ENCODE results near the gene DUSP7. TPM values are rescaled to one million over a fixed set of nuclear protein-coding genes. Genes with fewer than 3 reads are reported as not detected.

DUSP7 gene
- total and polyA plus RNA-seq, 2 donors from 2014 or later = 10.1 to 19.8 TPM

DNA sequence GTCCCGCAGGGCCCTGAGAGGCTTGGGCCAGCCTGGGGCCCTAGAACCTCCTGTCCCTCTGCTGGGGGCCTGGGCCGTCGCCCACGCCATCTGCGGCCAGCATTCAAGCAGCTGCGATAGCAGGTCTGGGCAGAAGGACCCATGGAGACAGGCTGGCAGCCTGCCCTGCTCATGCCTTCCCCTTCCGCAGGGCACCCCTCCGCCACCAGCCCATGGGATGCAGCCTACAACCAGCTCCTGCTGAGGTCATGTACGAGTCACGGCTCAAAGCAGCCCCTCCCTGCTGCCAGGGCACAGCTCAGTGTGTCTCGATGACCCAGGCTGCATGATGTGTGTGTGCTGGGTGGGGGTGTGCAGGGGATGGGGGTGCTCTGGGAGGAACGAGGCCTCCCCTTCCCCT lies 27.8 kb downstream of the DUSP7 start:
- DNase-seq (no peak), FAIRE-seq (no peak)
- Histone ChIP-seq H3K9me3 (ENCODE audit: control insufficient read depth in 2 of 3, insufficient read depth in 1 of 3, low read length in 3 of 3) (no peaks in the 10 kb centered on the region), H3K27me3 (ENCODE audit: control insufficient read depth, insufficient read depth, low read length) (no peaks in the 10 kb centered on the region), H3K4me3 (ENCODE audit: low read length in 3 of 3) (no peak overlapping the region), H3K36me3 (ENCODE audit: control insufficient read depth in 2 of 3, insufficient read depth in 3 of 3, low read length in 3 of 3) (no peaks in the 10 kb centered on the region), H3K27ac (ENCODE audit: low read depth in 2 of 2, low read length in 2 of 2) (no peak overlapping the region), H3K4me1 (ENCODE audit: control insufficient read depth in 2 of 3, insufficient read depth in 2 of 3, low read depth in 1 of 3, low read length in 3 of 3) (peaks cover 0 to 10% (median 5%) of the 10 kb centered on the region in 3 donors), H3K9ac (ENCODE audit: low read length in 3 of 3) (no peak overlapping the region)
- intact Hi-C loops (cut with DNase I) = no loop called here
- TF ChIP-seq, protein P1, sequence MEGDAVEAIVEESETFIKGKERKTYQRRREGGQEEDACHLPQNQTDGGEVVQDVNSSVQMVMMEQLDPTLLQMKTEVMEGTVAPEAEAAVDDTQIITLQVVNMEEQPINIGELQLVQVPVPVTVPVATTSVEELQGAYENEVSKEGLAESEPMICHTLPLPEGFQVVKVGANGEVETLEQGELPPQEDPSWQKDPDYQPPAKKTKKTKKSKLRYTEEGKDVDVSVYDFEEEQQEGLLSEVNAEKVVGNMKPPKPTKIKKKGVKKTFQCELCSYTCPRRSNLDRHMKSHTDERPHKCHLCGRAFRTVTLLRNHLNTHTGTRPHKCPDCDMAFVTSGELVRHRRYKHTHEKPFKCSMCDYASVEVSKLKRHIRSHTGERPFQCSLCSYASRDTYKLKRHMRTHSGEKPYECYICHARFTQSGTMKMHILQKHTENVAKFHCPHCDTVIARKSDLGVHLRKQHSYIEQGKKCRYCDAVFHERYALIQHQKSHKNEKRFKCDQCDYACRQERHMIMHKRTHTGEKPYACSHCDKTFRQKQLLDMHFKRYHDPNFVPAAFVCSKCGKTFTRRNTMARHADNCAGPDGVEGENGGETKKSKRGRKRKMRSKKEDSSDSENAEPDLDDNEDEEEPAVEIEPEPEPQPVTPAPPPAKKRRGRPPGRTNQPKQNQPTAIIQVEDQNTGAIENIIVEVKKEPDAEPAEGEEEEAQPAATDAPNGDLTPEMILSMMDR (IDR thresholded peaks at IDR 0.05; ENCODE audit: borderline replicate concordance, extremely low read depth, insufficient read depth) = no peak

DNA sequence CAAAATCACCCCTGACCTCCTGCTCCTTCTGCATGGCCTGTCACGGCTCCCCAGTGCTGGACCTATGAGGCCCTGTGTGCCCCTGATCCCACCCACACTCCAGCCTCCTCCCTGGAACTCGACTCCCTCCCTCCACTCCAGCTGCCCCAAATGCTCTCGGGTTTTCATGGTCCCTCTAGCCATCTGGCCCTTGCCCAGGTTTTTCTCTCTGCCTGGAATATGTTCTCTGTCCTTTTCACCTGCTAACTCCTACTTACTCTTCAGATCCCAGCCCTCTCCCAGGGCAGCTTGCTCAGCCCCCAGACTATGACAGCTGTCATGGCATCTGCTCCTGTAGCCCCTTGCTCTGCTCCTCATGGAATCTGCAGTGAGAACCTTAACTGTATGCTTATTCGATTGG lies 30.3 kb downstream of the DUSP7 start:
- TF ChIP-seq, protein P1 (IDR thresholded peaks at IDR 0.05; ENCODE audit: borderline replicate concordance, extremely low read depth, insufficient read depth) = no peak
- DNase-seq (no peak), FAIRE-seq (no peak)
- Histone ChIP-seq H3K4me1 (ENCODE audit: control insufficient read depth in 2 of 3, insufficient read depth in 2 of 3, low read depth in 1 of 3, low read length in 3 of 3) (peaks cover 0 to 25% (median 13%) of the 10 kb centered on the region in 3 donors), H3K9ac (ENCODE audit: low read length in 3 of 3) (no peak overlapping the region), H3K36me3 (ENCODE audit: control insufficient read depth in 2 of 3, insufficient read depth in 3 of 3, low read length in 3 of 3) (no peaks in the 10 kb centered on the region), H3K27me3 (ENCODE audit: control insufficient read depth, insufficient read depth, low read length) (no peaks in the 10 kb centered on the region), H3K4me3 (ENCODE audit: low read length in 3 of 3) (no peak overlapping the region), H3K9me3 (ENCODE audit: control insufficient read depth in 2 of 3, insufficient read depth in 1 of 3, low read length in 3 of 3) (no peaks in the 10 kb centered on the region), H3K27ac (ENCODE audit: low read depth in 2 of 2, low read length in 2 of 2) (no peak overlapping the region)
- intact Hi-C loops (cut with DNase I) = no loop called here

DNA sequence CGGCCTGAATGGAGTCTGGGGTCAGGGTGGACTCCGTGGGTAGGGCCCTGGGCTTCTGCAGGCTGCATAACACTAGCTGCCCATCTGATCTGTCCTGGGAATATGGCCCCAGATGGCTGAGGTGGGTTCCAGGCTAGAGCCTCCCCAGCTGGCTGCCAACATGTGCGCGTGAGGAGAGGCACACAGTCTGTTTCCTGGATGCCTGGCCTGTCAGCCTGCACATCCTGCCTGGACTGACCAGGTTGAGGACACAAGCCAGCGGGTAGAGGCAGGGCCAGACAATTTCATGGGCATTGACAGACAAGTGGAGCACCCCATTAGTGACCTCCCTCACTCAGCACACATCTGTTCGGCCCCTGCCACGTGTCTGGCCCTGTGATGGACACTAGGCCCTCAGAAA lies 30.9 kb downstream of the DUSP7 start:
- no peak for FAIRE-seq
- intact Hi-C loops (cut with DNase I) = no loop called here
- H3K27ac ChIP-seq (ENCODE audit: low read depth in 2 of 2, low read length in 2 of 2) = peak overlapping the region in 1 of 2 donors; percentile 36

More for the DNA sequence above, 30.9 kb downstream of the DUSP7 start:
- DNase-seq = no peak
- TF ChIP-seq, protein P1 (IDR thresholded peaks at IDR 0.05; ENCODE audit: borderline replicate concordance, extremely low read depth, insufficient read depth) = no peak
- Histone ChIP-seq H3K4me3 (ENCODE audit: low read length in 3 of 3) (no peak overlapping the region), H3K36me3 (ENCODE audit: control insufficient read depth in 2 of 3, insufficient read depth in 3 of 3, low read length in 3 of 3) (no peaks in the 10 kb centered on the region), H3K9ac (ENCODE audit: low read length in 3 of 3) (no peak overlapping the region), H3K4me1 (ENCODE audit: control insufficient read depth in 2 of 3, insufficient read depth in 2 of 3, low read depth in 1 of 3, low read length in 3 of 3) (peaks cover 0 to 27% (median 13%) of the 10 kb centered on the region in 3 donors), H3K9me3 (ENCODE audit: control insufficient read depth in 2 of 3, insufficient read depth in 1 of 3, low read length in 3 of 3) (no peaks in the 10 kb centered on the region), H3K27me3 (ENCODE audit: control insufficient read depth, insufficient read depth, low read length) (no peaks in the 10 kb centered on the region)
